Measurements from ENCODE around the gene PBX4. TPM values are rescaled to one million over a fixed set of nuclear protein-coding genes. Genes with fewer than 3 reads are reported as not detected.

Gene PBX4
- total RNA-seq, 1 donor from 2014 or later: 0.82 TPM

DNA sequence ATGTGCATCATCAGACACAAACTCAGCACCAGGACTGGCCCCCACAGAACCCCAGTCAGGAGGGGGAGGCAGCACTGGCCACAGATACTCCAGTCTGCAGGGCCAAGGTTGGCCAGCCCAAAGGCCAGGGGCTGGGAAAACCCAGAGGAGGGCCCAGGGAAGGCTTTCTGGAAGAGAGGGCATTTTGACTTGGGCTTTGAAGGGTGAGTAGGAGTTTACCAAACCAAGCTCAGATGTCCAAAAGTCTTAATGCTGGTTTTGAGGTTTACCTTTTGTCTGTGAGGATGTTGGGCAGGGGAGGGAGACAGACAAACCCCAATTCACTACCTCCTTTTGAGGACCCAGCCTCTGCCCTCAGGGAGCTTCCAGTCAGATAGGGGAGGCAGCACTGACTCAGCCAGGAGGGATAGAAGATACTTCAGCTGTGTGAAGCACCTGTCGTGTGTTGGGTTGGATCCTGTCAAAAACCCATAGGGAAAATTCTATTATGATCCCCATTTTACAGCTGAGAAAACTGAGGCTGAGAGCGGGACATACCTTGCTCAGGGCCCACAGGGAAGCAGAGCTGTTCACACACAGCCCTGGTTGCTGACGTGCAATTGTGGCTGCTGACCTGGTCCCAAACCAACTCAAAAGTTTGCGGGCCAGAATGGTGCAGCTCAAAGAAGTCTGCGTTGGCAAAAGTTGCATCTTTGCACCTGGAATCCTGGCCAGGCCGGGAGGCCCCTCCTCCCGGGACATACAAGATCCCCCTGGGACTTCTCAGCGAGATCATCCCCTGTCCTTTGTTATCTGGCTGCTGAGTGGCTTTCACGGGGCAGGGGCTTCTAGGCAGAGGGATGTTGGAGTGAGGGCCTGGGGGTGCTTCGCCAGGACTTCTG lies 67.3 kb downstream of the PBX4 start:
- TF ChIP-seq, protein P1, sequence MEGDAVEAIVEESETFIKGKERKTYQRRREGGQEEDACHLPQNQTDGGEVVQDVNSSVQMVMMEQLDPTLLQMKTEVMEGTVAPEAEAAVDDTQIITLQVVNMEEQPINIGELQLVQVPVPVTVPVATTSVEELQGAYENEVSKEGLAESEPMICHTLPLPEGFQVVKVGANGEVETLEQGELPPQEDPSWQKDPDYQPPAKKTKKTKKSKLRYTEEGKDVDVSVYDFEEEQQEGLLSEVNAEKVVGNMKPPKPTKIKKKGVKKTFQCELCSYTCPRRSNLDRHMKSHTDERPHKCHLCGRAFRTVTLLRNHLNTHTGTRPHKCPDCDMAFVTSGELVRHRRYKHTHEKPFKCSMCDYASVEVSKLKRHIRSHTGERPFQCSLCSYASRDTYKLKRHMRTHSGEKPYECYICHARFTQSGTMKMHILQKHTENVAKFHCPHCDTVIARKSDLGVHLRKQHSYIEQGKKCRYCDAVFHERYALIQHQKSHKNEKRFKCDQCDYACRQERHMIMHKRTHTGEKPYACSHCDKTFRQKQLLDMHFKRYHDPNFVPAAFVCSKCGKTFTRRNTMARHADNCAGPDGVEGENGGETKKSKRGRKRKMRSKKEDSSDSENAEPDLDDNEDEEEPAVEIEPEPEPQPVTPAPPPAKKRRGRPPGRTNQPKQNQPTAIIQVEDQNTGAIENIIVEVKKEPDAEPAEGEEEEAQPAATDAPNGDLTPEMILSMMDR (IDR thresholded peaks at IDR 0.05; ENCODE audit: unreplicated experiment): no peak
- Mint-ChIP-seq H3K36me3 (ENCODE audit: low read depth, unreplicated experiment) (peaks cover 4% of the 10 kb centered on the region), H3K9me3 (ENCODE audit: unreplicated experiment) (no peaks in the 10 kb centered on the region), H3K27me3 (ENCODE audit: unreplicated experiment) (peaks cover 9% of the 10 kb centered on the region), H3K4me1 (ENCODE audit: unreplicated experiment) (no peaks in the 10 kb centered on the region), H3K4me3 (ENCODE audit: unreplicated experiment) (no peak overlapping the region), H3K27ac (ENCODE audit: unreplicated experiment) (no peak overlapping the region)
- no peak for DNase-seq (ENCODE audit: low spot score)

DNA sequence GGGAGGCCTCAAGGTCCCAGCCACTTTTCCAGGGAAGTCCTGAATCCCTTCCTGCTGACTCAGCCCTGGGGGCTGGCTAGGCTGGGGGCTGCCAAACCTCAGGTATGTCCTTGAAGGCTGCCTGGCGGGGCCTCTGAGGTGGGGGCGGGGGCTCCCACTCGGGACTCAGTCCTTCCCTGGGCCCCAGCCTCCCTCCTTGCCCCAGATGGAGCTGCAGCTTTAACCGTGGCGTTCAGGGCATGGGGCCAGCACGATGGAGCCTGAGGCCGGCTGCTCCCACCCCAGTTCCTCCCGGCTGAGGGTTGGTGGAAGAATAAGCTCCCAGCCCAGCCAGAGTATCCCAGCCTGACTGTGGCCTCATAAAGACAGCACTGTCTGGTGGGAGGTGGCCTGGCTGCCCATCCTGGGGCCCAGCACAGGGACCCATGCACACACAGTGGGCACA lies 68.0 kb downstream of the PBX4 start:
- TF ChIP-seq, protein P1 (IDR thresholded peaks at IDR 0.05; ENCODE audit: unreplicated experiment): no peak
- no peak overlapping the region for H3K27ac Mint-ChIP-seq (ENCODE audit: unreplicated experiment)
- DNase-seq (ENCODE audit: low spot score): no peak
- H3K9me3 Mint-ChIP-seq (ENCODE audit: unreplicated experiment): no peaks in the 10 kb centered on the region
- H3K27me3 Mint-ChIP-seq (ENCODE audit: unreplicated experiment): peaks cover 12% of the 10 kb centered on the region
- H3K4me3 Mint-ChIP-seq (ENCODE audit: unreplicated experiment): no peak overlapping the region
- peaks cover 4% of the 10 kb centered on the region for H3K36me3 Mint-ChIP-seq (ENCODE audit: low read depth, unreplicated experiment)
- no peaks in the 10 kb centered on the region for H3K4me1 Mint-ChIP-seq (ENCODE audit: unreplicated experiment)

DNA sequence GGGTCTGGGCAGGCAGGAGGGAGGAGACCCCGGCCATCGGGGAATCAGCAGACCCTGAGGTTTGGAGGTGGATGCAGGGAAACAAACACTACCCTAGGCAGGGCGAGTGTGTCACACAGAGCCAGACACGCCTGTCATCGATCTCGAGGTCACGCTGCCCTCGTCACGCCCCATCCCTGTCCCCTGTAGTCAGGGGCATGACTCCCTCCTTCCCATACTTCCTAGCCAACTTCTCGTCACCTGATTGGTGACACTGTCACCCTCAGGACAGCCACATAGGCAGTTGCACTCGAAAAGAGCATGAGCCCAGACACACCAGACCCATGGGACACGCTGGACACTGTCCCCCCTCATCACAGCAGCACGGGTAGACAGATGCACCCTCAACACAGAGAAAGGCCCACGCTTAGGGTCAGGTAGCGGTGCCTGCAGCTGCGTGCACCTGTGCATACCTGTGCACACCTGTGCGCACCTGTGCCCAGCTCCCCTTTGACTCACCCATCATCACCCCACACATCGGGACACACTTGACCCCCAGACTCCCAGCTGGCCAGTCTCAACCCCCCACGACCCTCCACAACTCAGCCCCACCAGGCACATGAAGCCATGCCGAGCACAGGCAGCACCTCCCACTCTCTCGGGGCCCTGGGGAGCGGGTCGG lies 68.6 kb downstream of the PBX4 start:
- no peak for DNase-seq (ENCODE audit: low spot score)
- Mint-ChIP-seq H3K27me3 (ENCODE audit: unreplicated experiment) (peaks cover 10% of the 10 kb centered on the region), H3K4me1 (ENCODE audit: unreplicated experiment) (no peaks in the 10 kb centered on the region), H3K36me3 (ENCODE audit: low read depth, unreplicated experiment) (peaks cover 4% of the 10 kb centered on the region), H3K9me3 (ENCODE audit: unreplicated experiment) (no peaks in the 10 kb centered on the region), H3K27ac (ENCODE audit: unreplicated experiment) (no peak overlapping the region), H3K4me3 (ENCODE audit: unreplicated experiment) (no peak overlapping the region)
- TF ChIP-seq, protein P1 (IDR thresholded peaks at IDR 0.05; ENCODE audit: unreplicated experiment): no peak

DNA sequence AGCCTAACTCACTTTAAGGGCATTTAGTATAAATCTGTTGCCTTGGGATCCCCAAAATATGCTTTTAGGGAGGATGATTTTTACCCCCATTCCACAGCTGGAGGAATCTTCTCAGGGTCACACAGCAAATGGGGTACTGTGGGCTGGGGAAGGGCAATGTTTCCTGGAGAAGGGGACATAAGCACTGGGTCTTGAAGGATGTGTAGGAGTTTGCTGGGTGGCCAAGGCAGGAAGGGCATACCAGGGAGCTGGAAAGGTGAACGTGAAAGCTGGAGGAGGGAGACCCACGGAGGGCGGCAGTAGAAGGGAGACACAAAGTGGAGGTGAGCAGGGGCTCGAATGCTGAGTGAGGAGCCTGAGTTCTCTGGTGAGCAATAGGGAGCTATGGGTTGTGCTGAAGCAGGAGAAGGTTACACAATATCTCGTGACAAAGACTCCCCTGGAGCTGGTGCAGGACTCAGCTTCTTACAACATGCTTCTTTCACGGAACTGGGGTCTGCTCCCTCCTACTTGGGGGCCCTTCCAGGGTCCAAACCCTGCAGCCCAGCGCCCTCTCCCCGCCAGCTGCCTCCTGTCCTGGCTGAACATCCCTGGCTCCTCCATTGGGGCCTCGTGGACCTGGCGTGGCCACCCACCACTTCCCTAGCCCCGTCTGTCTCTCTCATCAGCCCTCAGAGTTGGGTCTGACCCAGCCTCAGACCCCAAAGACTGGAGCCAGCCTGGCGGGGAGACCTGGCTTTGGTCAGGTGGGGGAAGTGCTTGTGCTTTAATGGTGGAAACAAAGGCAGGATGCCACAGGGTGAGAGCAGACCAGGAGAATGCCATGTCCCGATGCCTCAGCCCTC lies 69.3 kb downstream of the PBX4 start:
- TF ChIP-seq, protein P1 (IDR thresholded peaks at IDR 0.05; ENCODE audit: unreplicated experiment): no peak
- Mint-ChIP-seq H3K27ac (ENCODE audit: unreplicated experiment) (no peak overlapping the region), H3K4me3 (ENCODE audit: unreplicated experiment) (no peak overlapping the region), H3K4me1 (ENCODE audit: unreplicated experiment) (no peaks in the 10 kb centered on the region), H3K9me3 (ENCODE audit: unreplicated experiment) (no peaks in the 10 kb centered on the region), H3K36me3 (ENCODE audit: low read depth, unreplicated experiment) (peaks cover 4% of the 10 kb centered on the region), H3K27me3 (ENCODE audit: unreplicated experiment) (peaks cover 10% of the 10 kb centered on the region)
- no peak for DNase-seq (ENCODE audit: low spot score)

Data from endothelial cell (in vitro differentiated cells).